Glomerular visceral epithelial cell (primary cell): ENCODE measurements around the gene RGS11.
"Not testable (repeated sequence)": the region's sequence is repeated elsewhere in the genome, so short reads cannot be mapped to it uniquely, and the experiment has no call there.

ENCODE experiments used
- DNase-seq: peaks from one replicate; pipeline ENCODE4 v3.0.0-alpha.2; 2016; ENCODE audit errors: extremely low spot score

Gene RGS11

DNA sequence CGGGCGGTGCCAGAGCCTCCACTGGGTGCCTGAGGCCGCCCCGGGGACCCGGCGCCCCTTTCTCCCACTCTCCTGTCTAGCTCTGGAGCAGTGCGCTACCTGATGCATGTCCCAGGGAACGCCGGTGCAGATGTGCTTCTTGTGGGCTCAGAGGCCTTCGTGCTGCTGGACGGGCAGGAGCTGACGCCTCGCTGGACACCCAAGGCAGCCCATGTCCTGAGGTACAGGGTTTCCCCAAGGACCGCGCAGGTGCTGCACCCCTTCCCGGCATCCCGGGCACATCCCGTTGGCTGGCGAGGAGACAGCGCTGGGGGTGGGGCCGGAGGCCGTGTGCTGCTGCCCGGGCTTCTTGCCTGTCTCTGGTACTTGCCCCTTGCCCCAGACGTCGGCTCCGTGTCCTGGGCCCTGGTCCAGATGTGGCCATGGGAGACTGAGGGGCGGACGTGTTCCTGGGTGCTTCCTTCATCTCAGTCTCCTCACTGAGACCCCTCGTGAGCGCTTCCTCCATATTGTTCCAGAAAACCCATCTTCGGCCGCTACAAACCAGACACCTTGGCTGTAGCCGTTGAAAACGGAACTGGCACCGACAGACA is 12.5 kb downstream of the RGS11 start:
- DNase-seq = no peak

DNA sequence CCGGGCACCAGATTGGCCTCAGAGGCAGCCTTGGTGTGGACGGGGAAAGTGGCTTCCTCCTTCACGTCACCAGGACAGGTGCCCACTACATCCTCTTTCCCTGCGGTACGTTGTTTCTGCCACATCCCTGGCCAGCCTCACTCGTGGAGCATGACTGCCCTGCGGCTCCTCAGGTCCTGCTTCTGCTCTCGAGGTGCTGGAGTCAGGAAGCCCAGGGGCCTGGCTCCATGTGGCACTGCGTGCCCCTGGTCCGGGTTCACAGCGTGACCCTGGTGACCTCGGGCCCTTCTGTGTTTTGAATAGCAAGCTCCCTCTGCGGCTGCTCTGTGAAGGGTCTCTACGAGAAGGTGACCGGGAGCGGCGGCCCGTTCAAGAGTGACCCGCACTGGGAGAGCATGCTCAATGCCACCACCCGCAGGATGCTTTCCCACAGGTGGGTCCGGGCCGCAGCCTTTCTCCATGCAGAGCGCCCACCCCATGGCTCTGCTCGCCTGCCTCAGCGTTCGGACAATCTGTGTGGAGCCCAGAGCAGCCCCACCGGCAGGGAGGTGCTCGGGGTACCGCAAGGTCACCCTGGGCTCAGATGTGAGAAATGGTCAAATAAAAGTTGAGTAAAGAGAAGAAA is 13.5 kb downstream of the RGS11 start:
- DNase-seq = no peak

DNA sequence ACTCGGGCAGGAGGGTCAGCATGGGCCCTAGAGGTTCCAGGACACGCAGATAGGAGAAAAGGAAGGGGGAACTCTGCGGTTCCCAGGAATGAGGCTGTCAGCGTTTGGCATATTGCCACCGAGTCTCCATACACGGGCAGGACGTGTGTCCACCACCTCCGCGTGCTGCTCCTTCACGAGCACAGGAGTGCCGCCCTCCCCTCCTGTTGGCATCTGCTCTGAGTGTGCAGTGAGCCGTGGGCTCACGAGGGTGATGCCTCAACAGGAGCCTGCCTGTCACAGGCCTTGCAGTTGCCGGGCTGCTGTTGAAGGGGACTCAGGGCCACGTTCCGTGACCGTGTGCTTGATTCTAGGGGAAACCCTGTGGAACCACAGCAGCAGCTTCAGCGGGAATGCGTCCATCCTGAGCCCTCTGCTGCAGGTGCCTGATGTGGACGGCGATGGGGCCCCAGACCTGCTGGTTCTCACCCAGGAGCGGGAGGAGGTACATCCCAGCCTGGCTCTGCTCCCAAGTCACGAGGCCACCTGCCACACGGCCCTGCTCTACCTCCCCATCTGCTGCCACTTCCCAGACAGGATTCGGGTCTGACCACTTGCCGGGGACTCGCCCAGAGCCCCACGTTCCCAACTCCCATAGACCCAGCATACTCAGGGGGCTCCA is 14.6 kb downstream of the RGS11 start:
- no peak for DNase-seq

DNA sequence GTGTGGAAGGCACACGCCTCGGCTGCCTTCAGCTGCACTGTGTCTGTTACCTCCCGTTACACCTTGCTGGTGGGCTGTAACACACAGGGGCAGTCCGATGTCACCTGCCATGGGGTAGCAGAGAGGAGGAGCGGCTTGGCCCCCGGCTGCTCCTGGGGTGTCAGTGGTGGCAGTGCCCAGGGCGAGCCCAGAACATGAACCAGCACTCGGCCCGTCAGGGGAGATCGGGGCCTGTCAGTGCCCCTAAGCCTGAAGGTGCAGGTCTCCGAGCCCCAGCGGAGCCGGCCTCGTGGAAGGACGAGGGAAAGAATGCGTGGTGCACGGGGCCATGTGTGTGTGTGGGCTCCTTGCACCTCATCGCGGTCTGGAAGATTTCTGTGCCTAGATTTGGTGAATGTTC is 15.4 kb downstream of the RGS11 start:
- no peak for DNase-seq

DNA sequence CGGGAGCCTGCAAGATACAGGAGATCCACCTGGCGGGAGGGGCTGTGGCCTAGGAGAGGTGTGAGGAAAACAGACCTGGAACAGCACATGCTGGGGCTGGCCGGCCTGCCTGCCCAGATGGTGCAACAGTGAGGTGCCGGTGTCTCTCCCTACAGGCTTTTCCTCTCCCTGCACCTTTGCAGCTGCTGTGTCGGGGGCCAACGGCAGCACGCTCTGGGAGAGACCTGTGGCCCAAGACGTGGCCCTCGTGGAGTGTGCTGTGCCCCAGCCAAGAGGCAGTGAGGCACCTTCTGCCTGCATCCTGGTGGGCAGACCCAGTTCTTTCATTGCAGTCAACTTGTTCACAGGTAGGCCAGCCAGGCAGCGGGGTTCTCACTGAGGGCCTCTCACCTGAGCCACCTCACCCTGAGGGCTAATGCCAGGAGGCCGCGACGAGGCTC is 15.9 kb downstream of the RGS11 start:
- DNase-seq = no peak

DNA sequence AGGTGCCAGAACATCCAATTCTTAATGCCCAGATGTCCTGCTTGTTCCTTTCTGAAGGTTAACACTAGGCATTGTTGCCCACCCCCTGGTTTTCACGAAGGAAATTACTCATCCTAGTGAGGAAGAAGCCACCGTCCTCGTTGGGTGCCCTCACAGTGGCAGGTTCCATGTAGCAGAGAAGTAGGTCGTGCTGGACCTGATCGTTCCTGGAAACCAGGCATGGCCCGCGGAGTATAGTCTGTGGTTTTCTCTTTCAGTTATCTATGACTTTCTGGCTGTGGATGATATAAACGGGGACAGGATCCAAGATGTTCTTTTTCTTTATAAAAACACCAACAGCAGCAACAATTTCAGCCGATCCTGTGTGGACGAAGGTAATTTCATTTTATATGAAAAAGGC is 16.5 kb downstream of the RGS11 start:
- DNase-seq = no peak

DNA sequence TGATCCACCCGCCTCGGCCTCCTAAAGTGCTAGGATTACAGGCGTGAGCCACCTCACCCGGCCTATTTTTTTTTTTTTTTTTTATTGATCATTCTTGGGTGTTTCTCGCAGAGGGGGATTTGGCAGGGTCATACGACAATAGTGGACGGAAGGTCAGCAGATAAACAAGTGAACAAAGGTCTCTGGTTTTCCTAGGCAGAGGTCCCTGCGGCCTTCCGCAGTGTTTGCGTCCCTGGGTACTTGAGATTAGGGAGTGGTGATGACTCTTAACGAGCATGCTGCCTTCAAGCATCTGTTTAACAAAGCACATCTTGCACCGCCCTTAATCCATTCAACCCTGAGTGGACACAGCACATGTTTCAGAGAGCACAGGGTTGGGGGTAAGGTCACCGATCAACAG is 17.7 kb downstream of the RGS11 start:
- DNase-seq = not testable (repeated sequence)

DNA sequence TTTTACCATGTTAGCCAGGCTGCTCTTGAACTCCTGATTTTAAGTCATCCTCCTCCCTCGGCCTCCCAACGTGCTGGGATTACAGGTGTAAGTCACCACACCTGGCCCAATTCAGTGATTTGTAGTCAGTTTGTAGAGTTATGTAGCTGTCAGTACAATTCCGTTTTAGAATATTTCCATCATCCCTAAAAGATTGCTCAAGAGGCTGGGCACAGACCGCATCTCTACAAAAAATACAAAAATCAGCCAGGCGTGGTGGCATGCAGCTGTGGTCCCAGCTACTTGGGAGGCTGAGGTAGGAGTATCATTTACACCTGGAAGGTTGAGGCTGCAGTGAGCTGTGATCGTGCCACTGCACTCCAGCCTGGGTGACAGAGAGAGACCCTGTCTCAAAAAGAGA is 20.6 kb downstream of the RGS11 start:
- no peak for DNase-seq

DNA sequence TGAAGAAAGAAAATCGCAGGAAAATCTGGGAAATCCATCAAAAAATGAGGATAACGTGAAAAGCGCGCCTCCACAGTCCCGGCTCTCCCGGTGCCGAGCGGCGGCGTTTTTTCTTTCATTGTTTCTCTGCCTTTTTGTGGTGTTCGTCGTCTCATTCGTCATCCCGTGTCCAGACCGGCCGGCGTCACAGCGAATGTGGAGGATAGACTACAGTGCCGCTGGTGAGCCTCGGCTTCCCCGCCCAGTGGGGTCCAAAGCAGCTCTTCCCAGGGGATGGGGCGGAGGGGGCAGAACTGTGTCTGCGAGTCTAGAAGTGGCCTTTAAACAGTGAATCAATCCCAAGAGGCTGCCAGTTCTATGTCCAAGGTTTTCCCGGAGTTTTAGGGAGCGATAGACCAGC is 21.3 kb downstream of the RGS11 start:
- DNase-seq = no peak

DNA sequence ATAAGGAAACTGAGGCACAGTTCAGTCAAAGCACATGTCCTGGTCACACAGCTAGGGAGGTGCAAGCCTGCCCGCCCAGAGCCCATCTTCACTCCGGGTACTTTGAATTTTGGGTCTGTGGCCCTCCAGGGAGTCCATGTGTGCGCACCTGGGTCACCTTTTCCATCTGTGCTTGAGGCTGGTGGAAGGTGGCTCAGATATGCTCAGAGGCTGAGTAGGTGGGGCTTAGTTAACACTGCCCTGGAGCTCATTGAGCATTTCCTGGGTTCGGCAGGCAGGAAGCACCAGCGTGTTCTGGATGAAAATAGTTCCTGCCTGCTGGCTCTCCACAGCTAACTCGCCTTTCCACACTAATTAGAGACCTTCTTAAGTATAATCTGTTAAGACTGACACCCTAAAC is 21.9 kb downstream of the RGS11 start:
- no peak for DNase-seq

DNA sequence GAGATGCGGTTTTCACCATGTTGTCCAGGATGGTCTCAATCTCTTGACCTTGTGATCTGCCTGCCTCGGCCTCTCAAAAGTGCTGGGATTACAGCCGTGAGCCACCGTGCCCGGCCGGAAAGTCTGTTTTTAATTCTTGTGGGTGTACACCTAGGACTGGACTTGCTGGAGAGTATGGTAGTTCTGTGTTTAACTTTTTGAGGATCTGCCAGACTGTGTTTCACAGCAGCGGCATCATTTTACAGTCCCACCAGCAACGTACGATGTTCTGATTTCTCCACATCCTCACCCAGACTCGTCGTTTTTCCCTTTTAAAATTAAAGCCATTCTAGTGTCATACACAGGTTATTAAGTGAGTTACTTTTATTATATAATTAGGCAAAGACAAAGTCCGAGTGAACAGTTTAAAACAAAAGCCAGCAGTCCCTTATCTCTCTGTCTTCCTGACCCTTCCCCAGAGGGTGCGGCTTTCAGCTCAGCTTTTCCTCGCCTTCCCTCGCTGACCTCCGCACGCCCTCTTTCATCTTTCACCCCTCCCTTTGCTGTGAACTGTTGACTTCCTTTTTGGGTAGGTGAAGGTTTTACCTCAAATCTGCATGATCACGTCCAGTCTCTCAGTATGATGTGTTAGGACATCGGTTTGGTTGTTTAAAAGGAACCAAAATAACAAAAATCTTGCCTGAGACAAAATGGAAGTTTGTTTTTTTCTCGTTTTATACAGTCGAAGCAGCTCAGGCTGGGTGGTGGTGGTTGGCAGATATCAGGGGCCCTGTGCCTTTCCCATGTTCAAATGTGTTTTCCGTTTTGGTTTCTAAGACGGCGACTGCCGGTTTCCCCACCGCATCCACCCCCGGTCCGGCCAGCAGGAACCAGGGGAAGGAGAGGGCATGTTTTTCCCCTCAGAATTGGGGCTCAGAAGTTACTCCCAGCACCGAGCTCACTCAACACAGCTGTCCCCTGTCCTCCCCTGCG is 23.1 kb downstream of the RGS11 start:
- DNase-seq = no peak

DNA sequence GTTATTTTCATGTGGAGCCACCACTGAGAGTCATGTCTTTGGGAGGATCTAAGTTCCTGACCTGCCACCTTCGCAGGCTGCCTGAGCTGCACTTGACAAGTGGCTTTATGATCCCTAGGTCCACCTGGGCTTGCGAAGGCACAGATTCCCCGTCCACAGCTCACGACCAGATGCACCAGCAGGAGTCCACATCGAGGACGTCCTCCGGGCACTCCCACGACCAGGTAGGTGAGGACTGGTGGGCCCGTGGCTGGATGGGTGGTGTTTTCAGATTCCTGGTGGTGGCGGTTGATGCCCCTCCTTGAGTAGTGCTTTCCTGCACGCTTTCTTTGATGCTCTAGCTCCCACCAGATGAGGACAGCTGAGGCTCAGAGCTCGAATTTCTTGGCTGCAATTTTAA is 26.3 kb downstream of the RGS11 start:
- no peak for DNase-seq

DNA sequence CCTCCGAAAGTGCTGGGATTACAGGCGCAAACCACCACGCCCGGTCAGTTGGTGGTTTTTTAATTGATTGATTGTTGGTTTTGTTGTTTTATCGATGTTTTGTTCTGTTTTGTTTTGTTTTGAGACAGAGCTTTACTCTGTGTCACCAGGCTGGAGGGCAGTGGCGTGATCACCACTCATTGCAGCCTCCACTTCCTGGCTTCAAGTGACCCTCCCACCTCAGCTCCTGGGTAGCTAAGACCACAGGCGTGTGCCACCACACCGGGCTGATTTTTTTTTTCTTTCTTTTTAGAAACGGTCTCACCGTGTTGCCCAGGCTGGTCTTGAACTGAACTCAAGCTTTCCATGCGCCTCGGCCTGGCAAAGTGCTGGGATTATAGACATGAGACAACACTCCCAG is 28.7 kb downstream of the RGS11 start:
- DNase-seq = no peak

DNA sequence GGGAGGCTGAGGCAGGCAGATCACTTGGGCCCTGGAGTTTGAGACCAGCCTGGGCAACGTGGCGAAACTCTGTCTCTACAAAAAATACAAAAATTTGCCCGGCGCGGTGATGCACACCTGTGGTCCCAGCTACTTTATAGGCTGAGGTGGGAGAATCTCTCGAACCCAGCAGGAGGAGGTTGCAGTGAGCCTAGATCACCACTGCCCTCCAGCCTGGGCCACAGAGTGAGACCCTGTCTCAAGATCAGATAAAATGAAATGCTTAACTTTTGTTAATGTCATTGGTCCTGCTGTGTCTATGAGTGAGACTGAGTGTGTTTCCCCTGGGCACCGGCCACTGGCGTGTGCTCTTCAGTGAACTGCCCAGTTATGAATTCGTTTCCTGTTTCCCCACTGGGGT is 30.6 kb downstream of the RGS11 start:
- no peak for DNase-seq

DNA sequence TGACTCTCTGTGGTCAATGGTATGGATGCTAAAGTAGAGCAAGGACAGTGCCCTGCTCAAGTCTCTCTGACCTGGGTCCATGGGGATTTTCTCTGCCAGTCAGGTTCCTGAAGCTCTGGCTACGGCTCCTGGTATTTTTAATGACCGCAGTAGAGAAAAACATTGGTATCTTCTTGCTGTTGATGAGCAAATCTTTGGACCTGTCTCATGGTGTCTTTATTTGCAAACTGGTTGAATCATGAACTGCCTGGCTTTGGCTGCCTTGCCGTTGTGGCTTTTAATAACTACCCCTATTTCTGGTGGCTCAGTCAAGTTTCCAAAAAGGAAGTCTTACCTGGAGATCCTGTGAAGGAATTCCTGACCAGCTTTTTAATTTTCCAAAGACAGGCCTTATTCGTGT is 32.4 kb downstream of the RGS11 start:
- no peak for DNase-seq

DNA sequence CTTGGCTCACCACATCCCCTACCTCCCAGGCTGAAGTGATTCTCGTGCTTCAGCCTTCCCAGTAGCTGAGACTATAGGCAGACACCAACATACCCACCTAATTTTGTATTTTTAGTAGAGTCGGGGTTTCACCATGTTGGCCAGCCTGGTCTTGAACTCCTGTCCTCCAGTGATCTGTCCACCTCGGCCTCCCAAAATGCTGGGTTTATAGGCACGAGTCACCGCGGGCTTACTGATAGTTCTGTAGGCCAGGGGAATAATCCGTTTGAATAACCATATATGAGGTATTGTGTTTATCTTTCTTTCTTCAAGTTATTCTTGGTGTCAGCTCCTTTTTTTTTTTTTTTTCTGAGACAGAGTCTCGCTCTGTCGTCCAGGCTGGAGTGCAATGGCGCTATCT is 33.5 kb downstream of the RGS11 start:
- DNase-seq = no peak

DNA sequence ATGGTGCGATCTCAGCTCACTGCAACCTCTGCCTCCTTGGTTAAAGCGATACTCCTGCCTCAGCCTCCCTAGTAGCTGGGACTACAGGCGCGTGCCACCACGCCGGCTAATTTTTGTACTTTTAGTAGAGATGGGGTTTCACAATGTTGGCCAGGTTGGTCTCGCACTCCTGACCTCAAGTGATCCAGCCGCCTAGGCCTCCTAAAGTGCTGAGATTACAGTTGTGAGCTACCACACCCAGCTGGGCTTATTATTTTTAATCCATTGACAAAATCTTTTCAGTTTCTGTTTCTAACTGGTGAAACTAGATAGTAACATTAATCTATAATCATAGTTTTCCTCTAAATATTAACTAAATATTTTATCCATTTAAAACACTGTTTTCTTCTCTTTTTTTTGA is 35.2 kb downstream of the RGS11 start:
- no peak for DNase-seq

DNA sequence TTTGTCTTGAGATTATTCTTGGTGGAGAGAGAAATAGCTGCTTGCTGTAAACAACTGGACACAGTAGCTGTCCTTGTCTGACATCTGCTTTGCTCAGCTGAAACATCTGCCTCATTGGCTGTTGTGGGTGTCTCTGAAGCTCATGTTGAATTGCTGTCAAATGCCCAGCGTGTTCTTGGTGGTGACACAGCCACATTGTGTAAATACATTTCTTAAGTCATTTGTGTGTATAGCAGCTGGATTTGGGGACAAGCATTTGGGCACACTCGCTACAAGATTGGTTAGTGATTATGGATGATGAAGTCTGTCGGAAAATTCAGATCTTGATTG is 35.8 kb downstream of the RGS11 start:
- DNase-seq = no peak

DNA sequence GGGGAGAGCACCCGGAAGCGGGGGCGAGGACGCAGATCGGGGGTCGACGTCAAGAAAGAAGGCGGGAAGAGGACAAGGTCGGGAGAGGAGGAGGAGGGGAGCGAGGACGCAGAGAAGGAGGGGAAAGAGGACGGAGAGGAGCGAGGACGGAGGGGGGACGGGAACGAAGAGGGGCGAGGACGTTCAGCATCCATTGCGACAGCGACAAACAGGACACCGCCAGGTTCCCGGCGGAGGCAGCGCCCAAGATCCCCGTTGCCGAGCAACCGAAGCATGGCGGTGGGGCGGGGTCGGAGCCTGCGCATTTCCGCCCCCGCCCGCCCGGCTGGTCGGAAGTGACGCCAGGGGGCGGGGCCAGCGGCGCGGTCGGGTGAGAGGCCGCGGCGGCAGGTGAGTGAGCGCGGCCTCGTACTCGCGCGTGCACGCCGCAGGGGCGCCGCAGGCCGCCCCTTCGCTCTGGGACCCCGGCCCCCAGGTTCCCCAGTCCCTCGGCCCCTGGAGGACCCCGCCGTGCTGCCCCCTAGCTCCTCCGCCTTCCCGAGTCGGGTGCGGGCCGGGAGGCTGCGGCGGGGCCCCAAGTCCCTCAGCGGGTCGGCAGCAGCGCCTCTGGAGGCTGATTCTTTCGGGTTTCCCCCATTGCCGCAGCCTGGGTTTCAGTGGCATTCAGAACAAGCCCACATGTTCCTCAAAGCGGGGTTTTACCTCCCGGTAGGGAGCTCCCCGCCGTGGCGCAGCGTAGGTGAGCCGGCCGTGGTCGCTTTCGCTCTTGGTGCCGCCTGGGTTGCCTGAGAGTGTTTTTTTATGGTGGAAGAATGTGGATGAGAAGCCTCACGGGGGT is 41.1 kb downstream of the RGS11 start, which contains the start of gene FAM234A:
TSS of gene FAM234A (plus strand) at position 354 of the 838 bp plus-strand sequence. CDS start 19,593 bp downstream, outside the sequence.
- peak; percentile 89 for DNase-seq

DNA sequence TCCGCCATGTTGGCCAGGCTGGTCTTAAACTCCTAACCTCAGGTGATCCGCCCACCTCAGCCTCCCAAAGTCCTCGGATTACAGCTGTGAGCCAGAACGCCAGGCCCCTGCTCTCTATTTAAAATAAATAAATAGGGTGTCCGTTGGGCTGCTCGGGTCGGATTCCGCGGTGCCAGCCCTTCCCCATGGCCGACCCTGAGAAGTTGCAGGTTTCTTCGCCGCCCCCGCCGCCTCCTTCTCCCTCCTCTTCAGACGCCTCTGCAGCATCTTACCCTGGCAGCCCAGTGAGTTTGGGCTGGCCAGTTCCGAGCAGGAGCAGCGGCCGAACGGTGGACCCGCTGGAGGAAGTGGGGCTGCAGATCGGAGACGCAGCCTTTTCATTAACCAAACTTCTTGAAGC is 44.8 kb downstream of the RGS11 start:
- DNase-seq = no peak

DNA sequence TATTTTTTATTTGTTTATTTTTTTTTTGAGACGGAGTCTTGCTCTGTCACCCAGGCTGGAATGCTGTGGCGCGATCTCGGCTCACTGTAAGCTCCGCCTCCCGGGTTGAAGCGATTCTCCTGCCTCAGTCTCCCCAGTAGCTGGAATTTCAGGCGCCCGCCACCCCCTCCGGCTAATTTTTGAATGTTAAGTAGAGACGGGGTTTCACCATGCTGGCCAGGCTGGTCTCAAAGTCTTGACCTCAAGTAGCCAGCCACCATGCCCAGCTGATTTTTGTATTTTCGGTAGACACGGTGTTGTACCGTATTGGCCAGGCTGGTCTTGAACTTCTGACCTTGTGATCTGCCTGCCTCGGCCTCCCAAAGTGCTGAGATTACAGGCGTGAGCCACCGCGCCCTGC is 45.4 kb downstream of the RGS11 start:
- DNase-seq = not testable (repeated sequence)
